CD8-positive, alpha-beta memory T cell (primary cell): ENCODE data around the gene SPANXA2. TPM values are rescaled to one million over a fixed set of nuclear protein-coding genes. Genes with fewer than 3 reads are reported as not detected.

ENCODE experiments used
- polyA plus RNA-seq: library from polyadenylated mRNA; unstranded; fragments of 300-500 nt; fragmentation: Illumina TruSeq; gene quantifications from one replicate; pipeline ENCODE4 v1.2.3, GENCODE V29; 2021
- total RNA-seq, 2 experiments: library from RNA; stranded (reverse); gene quantifications; one replicate each; pipeline ENCODE4 v1.2.3, GENCODE V29; 2021

The SPANXA2 gene
- total and polyA plus RNA-seq, 3 experiments from 2014 or later, result not detected

Other genes with a start within 250 kb of the SPANXA2 start
- gene SPANXA1, start 5.0 kb upstream of the SPANXA2 start, total RNA-seq, result not detected
- not detected for gene SPANXA1, start 5.0 kb upstream of the SPANXA2 start, polyA plus RNA-seq
- gene SPANXD, start 109.0 kb downstream of the SPANXA2 start, total RNA-seq, result not detected
- gene SPANXD, start 109.0 kb downstream of the SPANXA2 start, polyA plus RNA-seq, result not detected
- gene MAGEC3, start 248.6 kb downstream of the SPANXA2 start, total RNA-seq, result not detected
- not detected for gene MAGEC3, start 248.6 kb downstream of the SPANXA2 start, polyA plus RNA-seq